T-helper 1 cell (primary cell): Measurements from ENCODE around the gene CDS2.

ENCODE experiments used
- DNase-seq, 5 donors: peaks; one replicate each; pipeline ENCODE4 v3.0.0-alpha.2; 2012 to 2020

Gene CDS2

GRCh38 chr20:5214826-5215225 lies 88.0 kb downstream of the CDS2 start:
- DNase-seq: no peak

- DNase-seq: no peak
Measured at GRCh38 chr20:5215672-5216304, 89.0 kb downstream of the CDS2 start.

DNA sequence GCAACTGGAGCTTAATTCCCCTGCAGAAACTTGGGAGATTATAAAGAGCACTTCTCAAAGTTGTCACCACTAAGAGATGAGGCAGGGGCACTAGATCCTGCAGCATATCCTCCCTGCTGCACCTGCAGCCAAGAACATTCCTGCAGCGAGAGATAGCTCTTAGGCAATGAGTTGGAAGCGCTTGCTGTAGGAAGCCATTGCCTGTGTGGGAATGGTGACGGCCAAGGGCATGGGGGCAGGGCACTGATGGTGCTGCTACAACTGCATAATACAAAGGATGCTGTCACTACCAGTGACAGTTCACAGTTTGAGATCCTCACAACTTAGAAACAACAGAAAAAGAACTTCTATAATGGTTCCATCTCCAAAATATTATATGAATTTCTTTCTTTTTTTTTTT lies 89.9 kb downstream of the CDS2 start:
- no peak for DNase-seq

GRCh38 chr20:5217616-5218015 lies 90.8 kb downstream of the CDS2 start:
- DNase-seq: no peak

GRCh38 chr20:5220321-5221060 lies 93.7 kb downstream of the CDS2 start:
- DNase-seq: no peak

DNA sequence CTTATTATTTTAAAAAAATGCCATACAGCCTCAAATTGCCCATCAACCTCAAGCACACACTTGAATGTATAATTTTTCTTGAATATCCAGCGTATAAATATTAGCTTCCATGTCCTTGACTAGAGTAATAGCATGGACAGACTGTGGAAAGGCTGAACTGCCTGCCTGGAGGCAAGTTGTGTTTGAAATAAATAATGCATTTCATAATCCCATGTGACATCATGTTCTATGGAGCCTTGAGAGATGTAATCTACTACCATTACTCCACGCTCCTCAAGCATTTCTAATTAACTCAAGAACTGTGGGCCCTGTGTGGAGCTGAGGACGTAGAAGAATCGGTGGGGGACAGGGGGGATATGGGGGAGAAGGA lies 94.2 kb downstream of the CDS2 start:
- DNase-seq: no peak

DNA sequence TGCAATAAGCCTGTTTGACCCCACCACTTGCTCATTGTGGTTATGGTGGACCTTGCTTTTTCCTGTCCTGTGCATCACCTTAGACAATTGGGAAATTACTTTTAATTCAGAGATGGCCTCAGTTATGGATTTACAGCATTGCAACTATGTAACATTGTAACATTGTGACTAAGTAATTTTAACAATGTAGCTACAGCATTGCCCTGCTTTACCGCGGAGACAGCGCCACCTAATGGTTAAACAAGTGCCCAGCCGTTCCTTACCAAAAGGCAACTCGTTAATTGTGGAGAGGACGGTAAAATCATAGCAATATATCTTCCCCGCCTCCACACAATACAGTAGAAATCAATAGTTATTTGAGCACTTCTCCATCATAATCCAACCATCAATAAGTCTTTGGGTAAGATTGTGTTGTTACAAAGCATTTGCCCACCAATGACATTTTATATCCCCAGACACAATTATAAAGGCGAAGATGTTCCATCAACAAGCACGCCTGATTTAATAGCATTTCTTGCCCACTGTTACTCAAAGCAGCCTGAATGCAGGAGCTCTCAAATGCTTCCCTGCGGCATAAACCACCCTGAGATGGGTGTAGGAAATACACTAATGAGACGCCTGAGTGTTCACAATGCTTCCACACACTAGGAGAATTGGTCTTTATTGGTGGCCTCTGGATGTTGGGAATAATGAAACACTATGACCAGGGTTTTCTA lies 96.3 kb downstream of the CDS2 start:
- DNase-seq: peak in 4 of 5 donors; percentile 16 to 54 (median 33)

DNA sequence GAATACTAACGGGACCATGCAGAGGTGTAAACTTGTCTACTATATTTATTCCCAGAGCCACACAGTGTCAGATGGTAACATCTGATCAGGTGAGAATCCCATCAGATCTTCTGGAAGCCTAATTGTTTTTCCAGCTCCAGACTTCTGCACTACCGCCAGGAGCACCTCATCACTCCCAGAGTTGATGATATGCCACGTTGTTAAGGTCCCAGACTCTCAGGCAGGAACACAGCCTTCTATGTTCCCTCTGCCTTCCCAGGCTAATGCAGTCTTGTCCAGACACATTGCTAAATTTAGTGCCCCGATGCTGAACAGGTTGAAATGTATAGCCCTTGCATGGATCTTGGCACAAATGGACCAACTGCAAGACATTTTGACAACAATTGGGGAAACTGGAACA lies 103.7 kb downstream of the CDS2 start:
- DNase-seq: no peak

DNA sequence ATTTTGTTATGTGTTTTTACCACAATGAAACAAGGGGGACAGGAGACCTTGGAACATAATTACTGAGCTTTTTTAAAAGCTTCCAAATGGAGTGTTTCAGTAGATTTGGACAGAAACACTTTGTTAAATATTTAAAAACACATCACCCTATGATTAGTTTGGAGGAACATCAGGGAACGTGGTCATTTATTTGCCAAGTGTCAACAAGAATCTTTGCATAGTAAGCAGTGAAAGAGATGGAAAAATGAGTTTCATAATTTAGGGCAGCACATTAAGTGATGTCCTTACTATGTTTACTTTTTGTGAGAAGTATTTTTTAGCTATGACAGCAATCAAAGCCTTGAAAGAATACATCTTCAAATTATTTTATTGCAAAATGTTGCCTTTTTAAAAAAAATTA lies 107.3 kb downstream of the CDS2 start:
- no peak for DNase-seq

- DNase-seq: no peak
Measured at GRCh38 chr20:5234978-5235377, 108.2 kb downstream of the CDS2 start.
